ENCODE measurements around the gene CHST14.

DNA sequence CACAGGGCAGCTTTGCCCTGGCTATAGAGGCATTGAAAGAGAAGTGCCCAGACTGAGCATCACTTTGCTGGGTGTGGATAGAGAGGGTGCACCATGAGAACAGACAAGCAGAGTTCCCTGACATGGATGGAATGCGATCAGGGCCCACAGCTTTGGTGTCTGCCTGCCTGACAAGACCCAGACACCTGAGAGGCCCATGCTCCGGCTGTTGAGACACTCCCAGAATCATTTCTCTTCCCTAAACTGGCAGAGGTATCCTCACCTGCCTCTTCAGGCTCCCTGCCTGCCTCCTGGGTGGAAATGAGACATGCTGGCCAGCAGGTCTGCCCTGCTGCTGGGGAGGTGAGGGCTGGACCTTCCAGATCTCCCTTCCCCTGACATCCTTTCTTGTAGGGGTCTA is 10.4 kb upstream of the CHST14 start:
- TF ChIP-seq CTCF (IDR thresholded peaks at IDR 0.05; ENCODE audit: low read depth, low read length, poor library complexity, severe bottlenecking), result no peak
- no peak for TF ChIP-seq EZH2phosphoT487 (IDR thresholded peaks at IDR 0.05; ENCODE audit: borderline replicate concordance, low read length)

Data from DOHH2 (cell line).